Hepatocyte (in vitro differentiated cells): ENCODE results near the gene CNOT8.

Source experiments
- CTCF ChIP-seq: fragments of 200-600 bp; sonication (generic); IDR thresholded peaks from 2 replicates; pipeline ENCODE4 v1.5.1; 2016; ENCODE audit warnings: antibody characterized with exemption, mild to moderate bottlenecking; ENCODE audit not compliant: poor library complexity
- EZH2phosphoT487 ChIP-seq: fragments of 200-600 bp; sonication (generic); IDR thresholded peaks from one replicate; pipeline ENCODE4 v1.6.1; 2018; ENCODE audit warnings: antibody characterized with exemption, mild to moderate bottlenecking, low read depth, moderate library complexity; ENCODE audit not compliant: unreplicated experiment, severe bottlenecking

DNA sequence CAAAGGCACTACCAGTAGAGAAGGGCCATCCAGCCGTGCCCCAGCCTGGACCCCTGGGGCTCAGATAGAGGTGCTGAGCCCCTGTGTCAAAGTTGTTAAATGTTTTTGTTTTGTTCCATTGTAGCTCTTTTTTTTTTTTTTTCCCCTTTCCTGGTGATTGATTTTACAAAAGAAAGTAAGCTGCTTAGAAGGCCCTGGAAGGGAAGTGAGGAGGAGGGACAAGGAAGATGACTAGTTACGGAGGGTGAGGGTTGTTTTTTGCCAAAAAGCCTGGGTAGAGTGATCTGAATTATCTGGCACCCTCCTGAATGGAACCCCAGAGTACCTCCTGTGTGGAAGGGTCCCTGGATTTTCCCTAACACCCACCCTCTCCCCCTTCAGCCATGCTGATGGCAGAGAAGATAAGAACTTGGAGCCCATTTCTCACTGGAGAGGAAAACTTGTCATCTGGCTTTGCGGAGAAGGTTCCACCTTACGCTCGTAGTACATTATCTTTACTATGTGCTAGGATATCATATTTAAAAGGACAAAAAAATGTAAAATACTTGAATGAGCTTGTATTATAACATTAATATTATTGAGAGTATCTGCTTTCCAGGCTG, 41.4 kb upstream of the CNOT8 start:
- no peak for TF ChIP-seq CTCF
- TF ChIP-seq EZH2phosphoT487, result no peak
